ENCODE data around the gene TPST1. TPM values are rescaled to one million over a fixed set of nuclear protein-coding genes. Genes with fewer than 3 reads are reported as not detected.

TPST1 gene
- total RNA-seq, 1 experiment from 2014 or later = 15.9 TPM

- H2BK15ac ChIP-seq (ENCODE audit: low read depth, low read length) = no peak overlapping the region
- Mint-ChIP-seq H3K27me3 (ENCODE audit: low read depth) (no peaks in the 10 kb centered on the region), H3K9me3 (peaks cover 21 to 26% of the 10 kb centered on the region in 2 experiments), H3K4me1 (peaks cover 6% of the 10 kb centered on the region in 2 experiments; a peak in 3 of 4 replicates), H3K27ac (peak overlapping the region in 1 of 3 experiments; percentile 38; a peak in 1 of 7 replicates), H3K4me3 (no peak overlapping the region), H3K36me3 (ENCODE audit: insufficient read depth in 1 of 3, low read depth in 3 of 3) (peaks cover 19 to 27% (median 21%) of the 10 kb centered on the region in 3 experiments)
- no peak overlapping the region for H3T11ph ChIP-seq (ENCODE audit: low read length)
- H4K5ac ChIP-seq (ENCODE audit: insufficient read length, low read depth, low read length) = no peak overlapping the region
- no peak overlapping the region for H3K27ac ChIP-seq (ENCODE audit: insufficient read length, low read depth, low read length)
- H2AFZ ChIP-seq (ENCODE audit: low read length) = no peak overlapping the region
- no peak overlapping the region for H4K8ac ChIP-seq (replicated peaks; ENCODE audit: insufficient read length, low read depth, low read length)
- no peaks in the 10 kb centered on the region for H4K20me1 ChIP-seq (ENCODE audit: control insufficient read depth, insufficient read depth, insufficient read length)
- H2BK12ac ChIP-seq (ENCODE audit: insufficient read length, low read depth, low read length) = no peak overlapping the region
- H2BK120ac ChIP-seq (ENCODE audit: low read depth, low read length, poor library complexity, severe bottlenecking) = no peak overlapping the region
- no peak overlapping the region for H2AK5ac ChIP-seq (ENCODE audit: insufficient read length, low read length)
- WGBS (ENCODE audit: extremely low coverage, insufficient read length, low lambda C conversion rate) = no CpG with 5 or more reads among the region's 1 CpG
- no peaks in the 10 kb centered on the region for H3K79me2 ChIP-seq (ENCODE audit: insufficient read depth, low read length)
- no peak overlapping the region for H2BK20ac ChIP-seq (ENCODE audit: low read depth, low read length, poor library complexity, severe bottlenecking)
- H3K23me2 ChIP-seq (ENCODE audit: insufficient read length, low read depth, low read length, poor library complexity, severe bottlenecking) = no peaks in the 10 kb centered on the region
- H4K91ac ChIP-seq (ENCODE audit: insufficient read length, low read depth, low read length) = no peak overlapping the region
- no peaks in the 10 kb centered on the region for H3K79me1 ChIP-seq (ENCODE audit: insufficient read depth, low read depth, low read length, poor library complexity, severe bottlenecking)
- no peak overlapping the region for H3K23ac ChIP-seq (ENCODE audit: insufficient read length, low read depth, low read length)
- H3K4ac ChIP-seq (ENCODE audit: low read depth, low read length) = no peak overlapping the region
- no peaks in the 10 kb centered on the region for H3K27me3 ChIP-seq (ENCODE audit: insufficient read depth, low read length)
- DNase-seq = no peak
- H2BK5ac ChIP-seq (ENCODE audit: insufficient read length, low read length) = no peak overlapping the region
- H3K56ac ChIP-seq (ENCODE audit: insufficient read length, low read depth, low read length) = no peak overlapping the region
- peaks cover 16% of the 10 kb centered on the region for H3K9me3 ChIP-seq (ENCODE audit: control insufficient read depth, low read depth, low read length)
- no peak overlapping the region for H3K4me2 ChIP-seq (ENCODE audit: insufficient read depth, insufficient read length, low read length)
- H3K18ac ChIP-seq (ENCODE audit: insufficient read length, low read depth, low read length) = no peak overlapping the region
- no peak overlapping the region for H3K14ac ChIP-seq (ENCODE audit: insufficient read depth, low read length)
- no peak for TF ChIP-seq CTCF (conservative IDR thresholded peaks at IDR 0.05)
- no peak overlapping the region for H3K9ac ChIP-seq (ENCODE audit: extremely low read depth, insufficient read length, low read length)
- no peaks in the 10 kb centered on the region for H3K4me1 ChIP-seq (ENCODE audit: insufficient read depth, low read length)
Measured at GRCh38 chr7:66265566-66265965, 60.4 kb downstream of the TPST1 start.
